ENCODE results near the gene AP1B1.

Gene AP1B1

DNA sequence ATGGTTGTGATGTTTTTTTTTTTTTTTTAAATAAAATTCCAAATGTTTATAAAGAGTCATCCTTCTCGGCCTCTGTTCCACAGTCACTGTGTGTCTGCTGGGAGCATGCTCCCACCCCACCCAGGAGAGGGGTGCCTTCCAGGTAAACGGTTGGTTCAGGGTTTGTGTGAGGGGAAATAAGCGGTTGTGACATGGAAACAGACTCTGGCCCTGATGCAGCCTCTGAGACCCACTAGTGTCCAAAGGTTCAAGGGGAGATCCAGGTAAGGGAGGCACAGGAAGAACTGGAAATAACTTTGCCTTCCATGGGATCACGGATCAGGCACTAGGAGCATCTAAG, 87.9 kb downstream of the AP1B1 start:
- Histone ChIP-seq H3K27me3 (ENCODE audit: insufficient read depth, low read length) (no peaks in the 10 kb centered on the region), H2AFZ (ENCODE audit: low read length, unreplicated experiment) (no peak overlapping the region), H3K79me2 (ENCODE audit: control insufficient read depth, insufficient read depth, low read length, unreplicated experiment) (no peaks in the 10 kb centered on the region), H3K4me1 (ENCODE audit: control insufficient read depth, insufficient read depth, low read length, unreplicated experiment) (no peaks in the 10 kb centered on the region), H3K27ac (ENCODE audit: low read depth, low read length) (no peak overlapping the region), H3K4me3 (ENCODE audit: low read depth, low read length) (no peak overlapping the region), H3K36me3 (ENCODE audit: insufficient read depth, low read length) (peaks cover 11% of the 10 kb centered on the region; the same call in 1 of the 2 replicates)

DNA sequence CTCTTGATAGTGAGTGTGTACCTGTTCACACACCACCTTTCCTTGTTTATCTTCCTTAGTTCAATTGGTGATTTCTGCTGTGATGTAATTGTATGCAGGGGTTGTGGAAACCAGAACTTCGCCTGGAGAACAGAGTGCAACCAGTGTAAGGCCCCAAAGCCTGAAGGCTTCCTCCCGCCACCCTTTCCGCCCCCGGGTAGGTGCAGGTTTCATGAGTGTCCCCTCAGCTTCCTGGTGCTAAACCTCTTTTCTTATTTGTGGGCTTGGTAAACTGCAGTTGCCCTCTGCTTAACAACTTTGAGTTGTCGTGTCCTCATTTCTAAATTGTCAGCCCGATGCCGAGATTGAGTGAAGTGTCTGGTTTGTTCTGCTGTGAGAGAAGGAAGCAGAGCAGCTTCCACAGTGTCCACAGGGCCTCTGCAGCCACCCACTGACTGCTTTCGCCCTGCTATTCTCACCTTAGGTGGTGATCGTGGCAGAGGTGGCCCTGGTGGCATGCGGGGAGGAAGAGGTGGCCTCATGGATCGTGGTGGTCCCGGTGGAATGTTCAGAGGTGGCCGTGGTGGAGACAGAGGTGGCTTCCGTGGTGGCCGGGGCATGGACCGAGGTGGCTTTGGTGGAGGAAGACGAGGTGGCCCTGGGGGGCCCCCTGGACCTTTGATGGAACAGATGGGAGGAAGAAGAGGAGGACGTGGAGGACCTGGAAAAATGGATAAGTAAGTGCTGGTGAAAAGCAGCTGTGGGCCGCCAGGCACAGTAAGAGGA, 89.1 kb downstream of the AP1B1 start:
- H3K4me3 ChIP-seq (ENCODE audit: low read depth, low read length) = no peak overlapping the region
- H3K4me1 ChIP-seq (ENCODE audit: control insufficient read depth, insufficient read depth, low read length, unreplicated experiment) = no peaks in the 10 kb centered on the region
- no peak overlapping the region for H3K27ac ChIP-seq (ENCODE audit: low read depth, low read length)
- H3K36me3 ChIP-seq (ENCODE audit: insufficient read depth, low read length) = peaks cover 11% of the 10 kb centered on the region; the same call in 1 of the 2 replicates
- H3K79me2 ChIP-seq (ENCODE audit: control insufficient read depth, insufficient read depth, low read length, unreplicated experiment) = no peaks in the 10 kb centered on the region
- H3K27me3 ChIP-seq (ENCODE audit: insufficient read depth, low read length) = no peaks in the 10 kb centered on the region
- H2AFZ ChIP-seq (ENCODE audit: low read length, unreplicated experiment) = no peak overlapping the region

DNA sequence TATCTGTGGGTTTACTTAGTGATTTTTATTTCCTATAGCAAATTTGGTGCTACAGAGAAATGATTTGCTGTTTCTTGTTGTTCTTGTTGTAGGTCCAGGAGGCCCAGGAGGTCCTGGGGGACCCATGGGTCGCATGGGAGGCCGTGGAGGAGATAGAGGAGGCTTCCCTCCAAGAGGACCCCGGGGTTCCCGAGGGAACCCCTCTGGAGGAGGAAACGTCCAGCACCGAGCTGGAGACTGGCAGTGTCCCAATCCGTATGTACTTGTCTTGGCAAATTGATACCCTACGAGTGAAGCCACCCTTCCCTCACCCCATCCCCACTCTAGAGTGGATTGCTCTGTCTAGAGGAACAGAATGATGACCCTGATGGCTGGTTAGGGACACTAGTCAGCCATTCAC, 89.7 kb downstream of the AP1B1 start:
- Histone ChIP-seq H3K27me3 (ENCODE audit: insufficient read depth, low read length) (no peaks in the 10 kb centered on the region), H3K36me3 (ENCODE audit: insufficient read depth, low read length) (peaks cover 11% of the 10 kb centered on the region; the same call in 1 of the 2 replicates), H3K79me2 (ENCODE audit: control insufficient read depth, insufficient read depth, low read length, unreplicated experiment) (no peaks in the 10 kb centered on the region), H3K4me1 (ENCODE audit: control insufficient read depth, insufficient read depth, low read length, unreplicated experiment) (no peaks in the 10 kb centered on the region), H3K4me3 (ENCODE audit: low read depth, low read length) (no peak overlapping the region), H2AFZ (ENCODE audit: low read length, unreplicated experiment) (no peak overlapping the region), H3K27ac (ENCODE audit: low read depth, low read length) (no peak overlapping the region)

DNA sequence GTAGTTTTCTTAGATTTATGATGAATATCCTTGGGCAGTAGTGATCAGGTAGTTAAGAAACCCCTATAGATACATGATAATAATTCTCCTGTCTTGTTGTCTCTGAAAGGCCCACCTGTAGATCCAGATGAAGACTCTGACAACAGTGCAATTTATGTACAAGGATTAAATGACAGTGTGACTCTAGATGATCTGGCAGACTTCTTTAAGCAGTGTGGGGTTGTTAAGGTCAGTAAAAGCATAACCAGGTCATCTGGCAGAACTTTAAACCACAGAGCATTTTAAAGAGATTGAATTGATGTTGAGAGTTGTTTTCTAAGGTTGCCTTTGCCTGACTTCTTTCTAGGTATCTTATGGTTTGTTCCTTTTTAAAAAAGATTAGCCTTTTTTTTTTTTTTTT, 96.0 kb downstream of the AP1B1 start:
- Histone ChIP-seq H3K4me3 (ENCODE audit: low read depth, low read length) (no peak overlapping the region), H3K4me1 (ENCODE audit: control insufficient read depth, insufficient read depth, low read length, unreplicated experiment) (no peaks in the 10 kb centered on the region), H3K27ac (ENCODE audit: low read depth, low read length) (no peak overlapping the region), H3K79me2 (ENCODE audit: control insufficient read depth, insufficient read depth, low read length, unreplicated experiment) (peaks cover 16% of the 10 kb centered on the region), H3K36me3 (ENCODE audit: insufficient read depth, low read length) (peaks cover 22% of the 10 kb centered on the region), H2AFZ (ENCODE audit: low read length, unreplicated experiment) (no peak overlapping the region), H3K27me3 (ENCODE audit: insufficient read depth, low read length) (no peaks in the 10 kb centered on the region)

DNA sequence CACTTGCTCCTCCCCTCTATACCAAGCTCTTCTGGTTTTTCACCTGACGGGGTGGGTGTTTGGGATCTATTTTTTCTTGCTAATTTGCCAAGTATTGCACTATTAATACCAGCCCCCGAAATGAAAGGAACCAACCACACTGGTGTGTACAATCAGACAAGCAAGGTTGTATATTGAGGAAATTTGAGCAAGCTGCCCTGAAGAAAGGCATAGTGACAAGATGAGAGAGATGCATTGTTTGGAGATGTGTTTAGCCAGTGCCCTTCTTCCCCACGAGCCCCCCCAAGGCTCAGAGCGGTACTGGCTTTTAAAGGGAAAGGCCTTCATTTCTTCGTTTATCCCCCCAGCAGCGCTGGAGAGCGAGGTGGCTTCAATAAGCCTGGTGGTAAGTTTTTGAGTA, 97.2 kb downstream of the AP1B1 start:
- no peak overlapping the region for H3K4me3 ChIP-seq (ENCODE audit: low read depth, low read length)
- no peak overlapping the region for H2AFZ ChIP-seq (ENCODE audit: low read length, unreplicated experiment)
- H3K27me3 ChIP-seq (ENCODE audit: insufficient read depth, low read length) = no peaks in the 10 kb centered on the region
- no peaks in the 10 kb centered on the region for H3K4me1 ChIP-seq (ENCODE audit: control insufficient read depth, insufficient read depth, low read length, unreplicated experiment)
- H3K79me2 ChIP-seq (ENCODE audit: control insufficient read depth, insufficient read depth, low read length, unreplicated experiment) = peaks cover 19% of the 10 kb centered on the region
- H3K27ac ChIP-seq (ENCODE audit: low read depth, low read length) = no peak overlapping the region
- H3K36me3 ChIP-seq (ENCODE audit: insufficient read depth, low read length) = peaks cover 21% of the 10 kb centered on the region

DNA sequence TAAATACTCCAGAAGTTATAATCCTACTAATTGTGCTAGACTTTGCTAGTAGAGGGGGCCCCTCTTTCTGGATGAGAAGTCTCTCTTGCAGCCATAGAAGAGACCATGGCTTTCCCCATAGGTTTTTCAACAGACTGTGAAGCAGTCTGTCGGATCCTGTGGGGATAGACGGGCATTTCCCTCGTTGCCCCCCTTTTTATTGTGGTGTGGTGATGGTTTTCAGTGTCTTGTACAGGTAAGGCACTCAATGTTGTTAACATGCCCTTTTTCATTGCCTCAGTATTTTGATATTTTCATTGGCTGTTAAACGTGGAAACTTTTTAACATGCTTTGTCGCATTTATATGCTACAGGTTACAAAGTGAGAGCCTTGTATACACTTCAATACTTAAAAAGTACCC, 98.3 kb downstream of the AP1B1 start:
- H3K4me1 ChIP-seq (ENCODE audit: control insufficient read depth, insufficient read depth, low read length, unreplicated experiment) = no peaks in the 10 kb centered on the region
- peaks cover 15% of the 10 kb centered on the region for H3K36me3 ChIP-seq (ENCODE audit: insufficient read depth, low read length)
- H3K4me3 ChIP-seq (ENCODE audit: low read depth, low read length) = no peak overlapping the region
- H3K27ac ChIP-seq (ENCODE audit: low read depth, low read length) = no peak overlapping the region
- H3K27me3 ChIP-seq (ENCODE audit: insufficient read depth, low read length) = no peaks in the 10 kb centered on the region
- H3K79me2 ChIP-seq (ENCODE audit: control insufficient read depth, insufficient read depth, low read length, unreplicated experiment) = peaks cover 23% of the 10 kb centered on the region
- no peak overlapping the region for H2AFZ ChIP-seq (ENCODE audit: low read length, unreplicated experiment)

DNA sequence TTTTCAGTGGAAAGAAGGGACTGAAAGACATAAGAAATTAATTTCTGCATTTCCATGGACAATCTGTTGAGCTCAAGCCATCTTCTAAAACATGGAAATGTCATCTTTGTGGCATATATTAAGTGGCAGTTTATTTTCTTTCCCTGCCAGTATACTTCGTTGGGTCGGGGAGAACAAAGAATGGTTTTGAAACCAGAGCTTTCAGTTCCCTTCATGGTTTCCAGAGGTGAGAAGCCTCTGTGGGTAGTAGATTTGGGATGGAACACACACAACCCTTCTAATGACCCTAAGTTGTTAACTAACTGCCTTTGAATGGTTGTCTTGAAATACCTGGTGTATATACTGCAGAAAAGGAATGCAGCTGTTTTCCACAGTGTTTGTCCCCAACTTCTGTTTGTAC, 99.5 kb downstream of the AP1B1 start:
- Histone ChIP-seq H3K4me1 (ENCODE audit: control insufficient read depth, insufficient read depth, low read length, unreplicated experiment) (no peaks in the 10 kb centered on the region), H3K27me3 (ENCODE audit: insufficient read depth, low read length) (no peaks in the 10 kb centered on the region), H2AFZ (ENCODE audit: low read length, unreplicated experiment) (no peak overlapping the region), H3K4me3 (ENCODE audit: low read depth, low read length) (no peak overlapping the region), H3K27ac (ENCODE audit: low read depth, low read length) (no peak overlapping the region), H3K36me3 (ENCODE audit: insufficient read depth, low read length) (peaks cover 15% of the 10 kb centered on the region), H3K79me2 (ENCODE audit: control insufficient read depth, insufficient read depth, low read length, unreplicated experiment) (peaks cover 28% of the 10 kb centered on the region)

DNA sequence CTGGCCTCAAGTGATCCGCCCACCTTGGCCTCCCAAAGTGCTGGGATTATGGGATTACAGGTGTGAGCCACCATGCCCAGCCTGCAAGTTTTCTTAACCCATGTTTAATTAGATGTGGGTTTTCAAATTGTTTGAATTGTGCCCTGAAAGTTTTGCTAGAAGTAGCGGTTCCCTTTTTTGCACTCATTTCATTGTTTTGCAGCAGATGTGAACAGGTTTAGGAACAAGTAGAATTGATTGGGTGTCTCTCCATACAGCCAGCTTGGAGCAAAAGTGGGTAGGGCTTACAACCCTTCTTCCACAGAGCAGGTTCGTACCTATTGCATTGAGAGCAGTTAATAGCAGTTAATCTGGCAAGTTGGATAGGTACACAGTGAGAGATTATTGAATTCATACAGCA, 104.2 kb downstream of the AP1B1 start:
- Histone ChIP-seq H3K4me3 (ENCODE audit: low read depth, low read length) (no peak overlapping the region), H3K4me1 (ENCODE audit: control insufficient read depth, insufficient read depth, low read length, unreplicated experiment) (no peaks in the 10 kb centered on the region), H3K27me3 (ENCODE audit: insufficient read depth, low read length) (no peaks in the 10 kb centered on the region), H3K79me2 (ENCODE audit: control insufficient read depth, insufficient read depth, low read length, unreplicated experiment) (peaks cover 33% of the 10 kb centered on the region), H3K36me3 (ENCODE audit: insufficient read depth, low read length) (peaks cover 2% of the 10 kb centered on the region; the same call in 1 of the 2 replicates), H3K27ac (ENCODE audit: low read depth, low read length) (no peak overlapping the region), H2AFZ (ENCODE audit: low read length, unreplicated experiment) (no peak overlapping the region)

DNA sequence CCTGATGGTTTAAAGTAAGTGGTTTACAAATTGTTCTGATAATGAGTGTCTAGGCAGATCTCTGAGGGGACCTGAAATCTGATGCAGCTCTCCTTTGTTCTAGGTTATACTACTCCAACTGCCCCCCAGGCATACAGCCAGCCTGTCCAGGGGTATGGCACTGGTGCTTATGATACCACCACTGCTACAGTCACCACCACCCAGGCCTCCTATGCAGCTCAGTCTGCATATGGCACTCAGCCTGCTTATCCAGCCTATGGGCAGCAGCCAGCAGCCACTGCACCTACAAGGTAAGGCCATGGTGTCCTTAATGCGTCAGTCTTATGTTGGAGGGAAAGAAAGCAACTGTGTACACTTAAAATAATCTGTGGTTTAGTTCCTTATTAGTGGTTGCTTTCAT, 110.4 kb downstream of the AP1B1 start:
- H3K36me3 ChIP-seq (ENCODE audit: insufficient read depth, low read length) = peaks cover 25% of the 10 kb centered on the region
- H3K79me2 ChIP-seq (ENCODE audit: control insufficient read depth, insufficient read depth, low read length, unreplicated experiment) = peaks cover 68% of the 10 kb centered on the region
- no peaks in the 10 kb centered on the region for H3K27me3 ChIP-seq (ENCODE audit: insufficient read depth, low read length)
- H3K27ac ChIP-seq (ENCODE audit: low read depth, low read length) = no peak overlapping the region
- H3K4me1 ChIP-seq (ENCODE audit: control insufficient read depth, insufficient read depth, low read length, unreplicated experiment) = peaks cover 9% of the 10 kb centered on the region
- H2AFZ ChIP-seq (ENCODE audit: low read length, unreplicated experiment) = no peak overlapping the region
- H3K4me3 ChIP-seq (ENCODE audit: low read depth, low read length) = no peak overlapping the region
